MM.1S (cell line): ENCODE measurements around the gene MAD1L1.

Experiments
- DNase-seq: peaks from one replicate; pipeline ENCODE4 v3.0.0-alpha.2; 2015
- H2AFZ ChIP-seq: fragments of 300-600 bp; sonication (generic); 2 replicates; pipeline ENCODE4 v1.6.0; 2016; ENCODE audit warnings: antibody characterized with exemption, low read length
- H3F3A ChIP-seq: fragments of 300-600 bp; sonication (generic); 2 replicates; pipeline ENCODE4 v1.6.1; 2016; ENCODE audit warnings: mild to moderate bottlenecking, antibody characterized with exemption, low read length, moderate library complexity, mixed read lengths; ENCODE audit not compliant: insufficient read depth
- H3K27ac ChIP-seq: fragments of 300-600 bp; sonication (generic); 2 replicates; pipeline ENCODE4 v1.5.1; 2016; ENCODE audit warnings: mild to moderate bottlenecking, low read length
- H3K27me3 ChIP-seq: fragments of 300-600 bp; sonication (generic); replicated peaks from 2 replicates; pipeline ENCODE4 v1.6.0; 2016; ENCODE audit warnings: low read length; ENCODE audit not compliant: insufficient read depth
- H3K36me3 ChIP-seq: fragments of 300-600 bp; sonication (generic); replicated peaks from 2 replicates; pipeline ENCODE4 v1.6.1; 2016; ENCODE audit warnings: mild to moderate bottlenecking, low read length, mixed read lengths; ENCODE audit not compliant: insufficient read depth
- H3K4me1 ChIP-seq: fragments of 300-600 bp; sonication (generic); 2 replicates; pipeline ENCODE4 v1.6.1; 2016; ENCODE audit warnings: low read length, mixed read lengths
- H3K4me2 ChIP-seq: fragments of 300-600 bp; sonication (generic); 2 replicates; pipeline ENCODE4 v1.6.0; 2016; ENCODE audit warnings: low read depth, low read length
- H3K4me3 ChIP-seq: fragments of 300-600 bp; sonication (generic); 2 replicates; pipeline ENCODE4 v1.5.1; 2016; ENCODE audit warnings: low read length, mixed read lengths
- H3K79me2 ChIP-seq: fragments of 300-600 bp; sonication (generic); 2 replicates; pipeline ENCODE4 v1.6.1; 2016; ENCODE audit warnings: mixed run types, low read length, mixed read lengths
- H3K9ac ChIP-seq: fragments of 300-600 bp; sonication (generic); 2 replicates; pipeline ENCODE4 v1.6.1; 2016; ENCODE audit warnings: low read length, mixed read lengths
- H3K9me2 ChIP-seq: fragments of 300-600 bp; sonication (generic); replicated peaks from 2 replicates; pipeline ENCODE4 v1.6.1; 2016; ENCODE audit warnings: mild to moderate bottlenecking, low read length, mixed read lengths; ENCODE audit not compliant: insufficient read depth
- H3K9me3 ChIP-seq: fragments of 300-600 bp; sonication (generic); replicated peaks from 2 replicates; pipeline ENCODE4 v1.6.1; 2016; ENCODE audit warnings: mild to moderate bottlenecking, low read length, mixed read lengths; ENCODE audit not compliant: insufficient read depth
- H4K20me1 ChIP-seq: fragments of 300-600 bp; sonication (generic); 2 replicates; pipeline ENCODE4 v1.6.1; 2016; ENCODE audit warnings: mild to moderate bottlenecking, low read length, moderate library complexity, mixed read lengths; ENCODE audit not compliant: insufficient read depth
- CTCF ChIP-seq: fragments of 300-600 bp; sonication (generic); IDR thresholded peaks from 2 replicates; pipeline ENCODE4 v1.5.1; 2016; ENCODE audit warnings: antibody characterized with exemption, low read length, mixed read lengths
- EZH2 ChIP-seq: fragments of 300-600 bp; sonication (generic); optimal IDR thresholded peaks from 2 replicates; pipeline ENCODE3; 2017; ENCODE audit warnings: low read depth, mild to moderate bottlenecking, antibody characterized with exemption, low read length, mixed read lengths
- EZH2phosphoT487 ChIP-seq: fragments of 300-600 bp; sonication (generic); IDR thresholded peaks from 2 replicates; pipeline ENCODE4 v1.6.1; 2018; ENCODE audit warnings: antibody characterized with exemption, low read length

The MAD1L1 gene

DNA sequence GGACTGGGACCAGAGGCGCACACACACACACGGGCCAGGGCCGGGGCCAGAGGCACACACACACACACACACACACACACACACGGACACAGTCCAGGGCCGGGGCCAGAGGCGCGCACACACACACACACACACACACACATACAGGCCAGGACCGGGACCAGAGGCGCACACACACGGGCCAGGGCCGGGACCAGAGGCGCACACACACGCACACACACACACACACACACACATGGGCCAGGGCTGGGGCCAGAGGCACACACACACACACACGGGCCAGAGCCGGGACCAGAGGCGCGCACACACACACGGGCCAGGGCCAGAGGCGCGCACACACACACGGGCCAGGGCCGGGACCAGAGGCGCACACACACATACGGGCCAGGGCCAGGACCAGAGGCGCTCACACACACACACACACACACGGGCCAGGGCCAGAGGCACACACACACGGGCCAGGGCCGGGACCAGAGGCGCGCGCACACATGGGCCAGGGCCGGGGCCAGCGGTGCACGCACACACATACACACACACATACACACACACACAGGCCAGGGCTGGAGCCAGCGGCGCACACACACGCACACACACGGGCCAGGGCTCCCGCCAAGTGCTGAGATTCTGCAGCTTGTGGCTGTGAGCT, 293.8 kb downstream of the MAD1L1 start:
- no peak overlapping the region for H3K4me3 ChIP-seq

GRCh38 chr7:1937252-1937605, 295.5 kb downstream of the MAD1L1 start:
- Histone ChIP-seq H3K9ac (no peak overlapping the region), H3K9me2 (no peaks in the 10 kb centered on the region)

More for the DNA sequence above, 293.8 kb downstream of the MAD1L1 start:
- Histone ChIP-seq H3K4me2 (no peak overlapping the region), H3K9ac (no peak overlapping the region), H3K9me2 (no peaks in the 10 kb centered on the region), H3K27me3 (no peaks in the 10 kb centered on the region), H2AFZ (no peak overlapping the region), H3K4me1 (no peaks in the 10 kb centered on the region), H3K79me2 (no peaks in the 10 kb centered on the region), H3K27ac (no peak overlapping the region), H3F3A (no peaks in the 10 kb centered on the region), H4K20me1 (no peaks in the 10 kb centered on the region), H3K36me3 (no peaks in the 10 kb centered on the region), H3K9me3 (no peaks in the 10 kb centered on the region)
- TF ChIP-seq EZH2phosphoT487 (no peak), EZH2 (no peak), CTCF (no peak)
- DNase-seq = no peak

DNA sequence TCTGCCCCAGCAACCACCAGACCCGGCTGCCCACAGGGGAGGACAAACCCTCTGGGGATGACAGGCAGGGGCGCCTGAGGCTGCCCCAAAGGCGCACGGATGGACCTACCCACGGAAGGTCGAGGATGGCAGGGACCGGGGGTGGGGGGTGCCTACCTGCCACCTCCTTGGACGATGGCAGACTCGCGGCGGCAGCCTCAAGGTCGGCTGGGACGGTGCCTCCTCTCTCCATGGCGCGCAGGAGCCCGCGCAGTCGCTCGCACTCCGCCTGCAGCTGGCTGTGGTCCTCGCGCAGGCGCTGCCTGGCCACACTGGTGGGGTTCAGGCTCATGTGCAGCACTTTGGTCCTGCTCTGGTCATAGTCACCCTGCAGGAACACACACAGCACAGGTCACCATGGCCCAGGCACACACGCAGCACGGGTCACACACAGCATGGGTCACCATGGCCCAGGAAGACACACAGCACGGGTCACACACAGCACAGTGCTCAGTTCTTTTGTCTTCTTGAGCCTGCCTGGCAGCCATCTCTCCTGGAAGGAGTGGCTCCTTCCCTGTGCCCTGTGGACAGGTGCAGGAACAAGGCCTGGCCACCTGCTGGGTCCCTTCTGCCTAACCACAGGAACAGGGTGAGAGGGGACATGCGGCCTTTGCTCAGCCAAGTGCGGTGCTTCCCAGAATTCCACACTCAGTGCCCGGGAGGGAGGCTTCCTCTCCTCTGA, 296.1 kb downstream of the MAD1L1 start:
- Histone ChIP-seq H3K79me2 (no peaks in the 10 kb centered on the region), H3K9me2 (no peaks in the 10 kb centered on the region), H4K20me1 (no peaks in the 10 kb centered on the region), H3K4me3 (no peak overlapping the region), H3K27me3 (no peaks in the 10 kb centered on the region), H3K9me3 (no peaks in the 10 kb centered on the region), H3K27ac (no peak overlapping the region), H3K9ac (no peak overlapping the region), H3K36me3 (no peaks in the 10 kb centered on the region), H3K4me2 (no peak overlapping the region), H2AFZ (no peak overlapping the region), H3F3A (no peaks in the 10 kb centered on the region), H3K4me1 (no peaks in the 10 kb centered on the region)
- no peak for TF ChIP-seq CTCF
- TF ChIP-seq EZH2phosphoT487 = no peak
- no peak for TF ChIP-seq EZH2
- no peak for DNase-seq

More at GRCh38 chr7:1937252-1937605, 295.5 kb downstream of the MAD1L1 start:
- H3K27ac ChIP-seq = no peak overlapping the region
- H3K4me3 ChIP-seq = no peak overlapping the region
- TF ChIP-seq EZH2 (no peak), CTCF (no peak), EZH2phosphoT487 (no peak)
- no peaks in the 10 kb centered on the region for H3K79me2 ChIP-seq
- no peaks in the 10 kb centered on the region for H3K9me3 ChIP-seq
- H4K20me1 ChIP-seq = no peaks in the 10 kb centered on the region
- no peaks in the 10 kb centered on the region for H3K4me1 ChIP-seq
- no peaks in the 10 kb centered on the region for H3K27me3 ChIP-seq
- H3K4me2 ChIP-seq = no peak overlapping the region
- H2AFZ ChIP-seq = no peak overlapping the region
- no peak for DNase-seq
- H3K36me3 ChIP-seq = no peaks in the 10 kb centered on the region
- H3F3A ChIP-seq = no peaks in the 10 kb centered on the region
